ENCODE data around the gene PGM1.

The PGM1 gene

DNA sequence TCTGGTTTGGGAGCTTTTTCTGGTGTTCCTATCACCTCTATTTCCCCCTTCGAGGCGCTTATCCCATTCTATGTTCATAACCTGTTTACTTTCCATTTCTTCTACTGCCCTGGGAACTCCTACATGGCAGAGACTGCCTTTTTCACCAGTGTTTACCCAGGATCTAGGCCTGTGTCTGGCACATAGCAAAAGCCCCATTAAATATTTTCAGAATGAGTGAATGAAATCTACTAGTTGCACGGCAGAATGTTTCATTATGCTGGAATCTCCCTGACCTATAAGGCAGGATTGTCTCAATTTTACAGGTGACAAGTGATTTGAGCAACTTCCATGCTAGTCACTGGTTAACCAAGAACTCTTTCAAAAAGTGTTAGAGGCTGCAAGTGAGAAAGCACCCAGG, 70.1 kb downstream of the PGM1 start:
- no peaks in the 10 kb centered on the region for H3K27me3 ChIP-seq (ENCODE audit: control insufficient read depth, low read length)
- no peak overlapping the region for H3K4me3 ChIP-seq (ENCODE audit: low read length)
- no peaks in the 10 kb centered on the region for H3K9me2 ChIP-seq (replicated peaks; ENCODE audit: control insufficient read depth, low read length)
- H4K20me1 ChIP-seq (ENCODE audit: control insufficient read depth, insufficient read depth, low read depth, low read length), result no peaks in the 10 kb centered on the region
- H3K79me2 ChIP-seq (ENCODE audit: control insufficient read depth, low read length), result no peaks in the 10 kb centered on the region
- H3K36me3 ChIP-seq (ENCODE audit: control insufficient read depth, low read length), result peaks cover 3% of the 10 kb centered on the region; the same call in 1 of the 2 replicates
- no peaks in the 10 kb centered on the region for H3K9me3 ChIP-seq (ENCODE audit: control insufficient read depth, insufficient read depth, low read length)
- TF ChIP-seq EZH2phosphoT487 (IDR thresholded peaks at IDR 0.05; ENCODE audit: borderline replicate concordance, low read length), result no peak
- TF ChIP-seq, protein P1, sequence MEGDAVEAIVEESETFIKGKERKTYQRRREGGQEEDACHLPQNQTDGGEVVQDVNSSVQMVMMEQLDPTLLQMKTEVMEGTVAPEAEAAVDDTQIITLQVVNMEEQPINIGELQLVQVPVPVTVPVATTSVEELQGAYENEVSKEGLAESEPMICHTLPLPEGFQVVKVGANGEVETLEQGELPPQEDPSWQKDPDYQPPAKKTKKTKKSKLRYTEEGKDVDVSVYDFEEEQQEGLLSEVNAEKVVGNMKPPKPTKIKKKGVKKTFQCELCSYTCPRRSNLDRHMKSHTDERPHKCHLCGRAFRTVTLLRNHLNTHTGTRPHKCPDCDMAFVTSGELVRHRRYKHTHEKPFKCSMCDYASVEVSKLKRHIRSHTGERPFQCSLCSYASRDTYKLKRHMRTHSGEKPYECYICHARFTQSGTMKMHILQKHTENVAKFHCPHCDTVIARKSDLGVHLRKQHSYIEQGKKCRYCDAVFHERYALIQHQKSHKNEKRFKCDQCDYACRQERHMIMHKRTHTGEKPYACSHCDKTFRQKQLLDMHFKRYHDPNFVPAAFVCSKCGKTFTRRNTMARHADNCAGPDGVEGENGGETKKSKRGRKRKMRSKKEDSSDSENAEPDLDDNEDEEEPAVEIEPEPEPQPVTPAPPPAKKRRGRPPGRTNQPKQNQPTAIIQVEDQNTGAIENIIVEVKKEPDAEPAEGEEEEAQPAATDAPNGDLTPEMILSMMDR (IDR thresholded peaks at IDR 0.05; ENCODE audit: low read depth, low read length, poor library complexity, severe bottlenecking), result no peak
- no peaks in the 10 kb centered on the region for H3K4me1 ChIP-seq (ENCODE audit: control insufficient read depth, low read length)
- H3K4me2 ChIP-seq (ENCODE audit: low read length), result no peak overlapping the region
- H3K27ac ChIP-seq (ENCODE audit: low read depth, low read length), result no peak overlapping the region
- H3F3A ChIP-seq (ENCODE audit: control insufficient read depth, insufficient read depth), result no peaks in the 10 kb centered on the region

DNA sequence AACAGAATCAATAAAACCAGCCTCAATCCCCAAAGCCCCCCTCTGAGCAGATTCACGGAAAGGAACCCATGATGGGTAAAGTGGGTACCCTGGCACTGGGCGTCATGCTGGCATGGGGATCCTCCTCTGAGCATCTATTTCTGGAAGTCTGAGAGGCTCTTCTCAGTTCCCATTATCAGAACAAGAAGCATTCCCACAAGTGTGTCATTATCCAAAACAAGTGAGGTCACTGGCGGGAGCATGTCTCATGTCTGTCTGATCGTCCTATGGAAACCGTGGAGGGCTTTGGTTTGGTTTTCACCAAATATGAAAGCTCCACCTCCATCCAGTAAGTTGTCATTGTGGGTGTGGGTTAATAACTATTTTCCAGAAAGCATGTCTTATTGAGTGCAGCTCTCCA, 70.7 kb downstream of the PGM1 start:
- no peak overlapping the region for H3K4me3 ChIP-seq (ENCODE audit: low read length)
- no peaks in the 10 kb centered on the region for H3K4me1 ChIP-seq (ENCODE audit: control insufficient read depth, low read length)
- H3K9me3 ChIP-seq (ENCODE audit: control insufficient read depth, insufficient read depth, low read length), result no peaks in the 10 kb centered on the region
- H3K27ac ChIP-seq (ENCODE audit: low read depth, low read length), result no peak overlapping the region
- no peaks in the 10 kb centered on the region for H3K79me2 ChIP-seq (ENCODE audit: control insufficient read depth, low read length)
- no peaks in the 10 kb centered on the region for H4K20me1 ChIP-seq (ENCODE audit: control insufficient read depth, insufficient read depth, low read depth, low read length)
- no peaks in the 10 kb centered on the region for H3K9me2 ChIP-seq (replicated peaks; ENCODE audit: control insufficient read depth, low read length)
- TF ChIP-seq, protein P1 (IDR thresholded peaks at IDR 0.05; ENCODE audit: low read depth, low read length, poor library complexity, severe bottlenecking), result no peak
- no peak for TF ChIP-seq EZH2phosphoT487 (IDR thresholded peaks at IDR 0.05; ENCODE audit: borderline replicate concordance, low read length)
- H3F3A ChIP-seq (ENCODE audit: control insufficient read depth, insufficient read depth), result no peaks in the 10 kb centered on the region
- H3K27me3 ChIP-seq (ENCODE audit: control insufficient read depth, low read length), result no peaks in the 10 kb centered on the region
- no peak overlapping the region for H3K4me2 ChIP-seq (ENCODE audit: low read length)
- H3K36me3 ChIP-seq (ENCODE audit: control insufficient read depth, low read length), result peaks cover 3% of the 10 kb centered on the region; the same call in 1 of the 2 replicates

DNA sequence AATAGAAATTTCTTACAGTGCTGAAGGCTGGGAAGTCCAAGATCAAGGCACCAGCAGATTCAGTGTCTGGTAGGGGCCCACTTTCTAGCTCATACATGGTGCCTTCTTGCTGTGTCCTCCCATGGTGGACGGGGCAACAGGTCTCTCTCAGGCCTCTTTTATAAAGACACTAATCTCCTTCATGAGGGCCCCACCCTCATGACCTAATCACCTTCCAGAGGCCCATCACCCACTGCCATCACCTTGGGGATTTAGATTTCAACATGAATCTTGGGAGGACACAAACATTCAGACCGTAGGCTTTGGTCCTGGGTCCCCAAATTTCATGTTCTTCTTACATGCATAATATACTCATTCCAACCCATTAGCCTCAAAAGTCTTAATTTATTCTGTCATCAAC, 71.5 kb downstream of the PGM1 start:
- Histone ChIP-seq H3K27ac (ENCODE audit: low read depth, low read length) (no peak overlapping the region), H3F3A (ENCODE audit: control insufficient read depth, insufficient read depth) (no peaks in the 10 kb centered on the region), H3K4me3 (ENCODE audit: low read length) (no peak overlapping the region), H3K9me3 (ENCODE audit: control insufficient read depth, insufficient read depth, low read length) (no peaks in the 10 kb centered on the region), H3K27me3 (ENCODE audit: control insufficient read depth, low read length) (no peaks in the 10 kb centered on the region), H3K9me2 (replicated peaks; ENCODE audit: control insufficient read depth, low read length) (no peaks in the 10 kb centered on the region), H3K36me3 (ENCODE audit: control insufficient read depth, low read length) (no peaks in the 10 kb centered on the region), H3K4me2 (ENCODE audit: low read length) (no peak overlapping the region), H3K79me2 (ENCODE audit: control insufficient read depth, low read length) (no peaks in the 10 kb centered on the region), H3K4me1 (ENCODE audit: control insufficient read depth, low read length) (no peaks in the 10 kb centered on the region), H4K20me1 (ENCODE audit: control insufficient read depth, insufficient read depth, low read depth, low read length) (no peaks in the 10 kb centered on the region)
- TF ChIP-seq, protein P1 (IDR thresholded peaks at IDR 0.05; ENCODE audit: low read depth, low read length, poor library complexity, severe bottlenecking), result no peak
- TF ChIP-seq EZH2phosphoT487 (IDR thresholded peaks at IDR 0.05; ENCODE audit: borderline replicate concordance, low read length), result no peak

DNA sequence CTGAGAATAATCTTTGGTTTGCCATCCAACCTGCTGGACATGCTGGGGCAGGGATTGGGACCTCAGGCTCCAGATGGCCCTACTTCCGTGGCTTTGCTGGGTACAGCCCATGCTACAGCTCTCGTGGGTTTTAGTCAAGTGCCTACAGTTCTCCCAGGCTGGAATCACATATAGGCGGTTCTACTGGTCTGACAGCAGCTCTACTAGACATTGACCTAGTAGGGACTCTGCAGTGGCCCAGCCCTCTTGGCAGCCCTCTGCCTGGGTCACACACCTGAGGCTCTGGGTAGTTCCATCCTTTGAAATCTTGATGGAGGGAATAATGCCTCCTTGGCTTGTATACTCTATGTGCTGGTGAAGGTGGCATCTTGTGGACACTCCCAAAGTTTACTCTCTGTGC, 72.2 kb downstream of the PGM1 start:
- Histone ChIP-seq H3K9me2 (replicated peaks; ENCODE audit: control insufficient read depth, low read length) (no peaks in the 10 kb centered on the region), H4K20me1 (ENCODE audit: control insufficient read depth, insufficient read depth, low read depth, low read length) (no peaks in the 10 kb centered on the region)

More for the DNA sequence above, 72.2 kb downstream of the PGM1 start:
- H3K27ac ChIP-seq (ENCODE audit: low read depth, low read length), result no peak overlapping the region
- H3K27me3 ChIP-seq (ENCODE audit: control insufficient read depth, low read length), result no peaks in the 10 kb centered on the region
- no peak for TF ChIP-seq EZH2phosphoT487 (IDR thresholded peaks at IDR 0.05; ENCODE audit: borderline replicate concordance, low read length)
- TF ChIP-seq, protein P1 (IDR thresholded peaks at IDR 0.05; ENCODE audit: low read depth, low read length, poor library complexity, severe bottlenecking), result no peak
- no peaks in the 10 kb centered on the region for H3F3A ChIP-seq (ENCODE audit: control insufficient read depth, insufficient read depth)
- no peak overlapping the region for H3K4me3 ChIP-seq (ENCODE audit: low read length)
- no peaks in the 10 kb centered on the region for H3K79me2 ChIP-seq (ENCODE audit: control insufficient read depth, low read length)
- H3K36me3 ChIP-seq (ENCODE audit: control insufficient read depth, low read length), result no peaks in the 10 kb centered on the region
- H3K9me3 ChIP-seq (ENCODE audit: control insufficient read depth, insufficient read depth, low read length), result no peaks in the 10 kb centered on the region
- no peaks in the 10 kb centered on the region for H3K4me1 ChIP-seq (ENCODE audit: control insufficient read depth, low read length)
- H3K4me2 ChIP-seq (ENCODE audit: low read length), result no peak overlapping the region
